Suprapubic skin (tissue), 4 donors: ENCODE results near the gene PAXX. TPM values are rescaled to one million over a fixed set of nuclear protein-coding genes. Genes with fewer than 3 reads are reported as not detected.

Experiments used
- total RNA-seq, 4 donors: library from RNA; depleted of rRNA; stranded (reverse); fragments of >200 nt; gene quantifications; one replicate each; pipeline ENCODE4 v1.1.0, GENCODE V29; 2016

Gene PAXX
- total RNA-seq, 4 donors from 2014 or later = 43.2 to 68.6 (median 61.5) TPM

Other genes starting within 250 kb of the PAXX start
- gene LCN10, start 249.5 kb upstream of the PAXX start, total RNA-seq = 1 to 10 TPM in 2 of 4 donors, under 1 TPM in 1, not detected in 1; 0.32 to 3.5 (median 2.8) TPM
- 1 to 10 TPM; 4.0 to 8.3 (median 5.9) TPM for gene LCN6, start 243.9 kb upstream of the PAXX start, total RNA-seq
- gene LCN8, start 234.2 kb upstream of the PAXX start, total RNA-seq = not detected
- under 1 TPM in 1 of 4 donors, not detected in 3; 0.21 TPM for gene LCN15, start 227.9 kb upstream of the PAXX start, total RNA-seq
- gene TMEM141, start 201.1 kb upstream of the PAXX start, total RNA-seq = 100 to 1,000 TPM in 2 of 4 donors, 10 to 100 TPM in 2; 71.1 to 148 (median 115) TPM
- 10 to 100 TPM in 1 of 4 donors, 1 to 10 TPM in 3; 1.1 to 10.3 (median 2.3) TPM for gene CCDC183, start 196.1 kb upstream of the PAXX start, total RNA-seq
- 10 to 100 TPM; 54.2 to 70.7 (median 61.0) TPM for gene RABL6, start 184.5 kb upstream of the PAXX start, total RNA-seq
- gene AJM1, start 149.9 kb upstream of the PAXX start, total RNA-seq = 1 to 10 TPM; 1.6 to 3.1 (median 2.2) TPM
- 10 to 100 TPM; 41.9 to 64.2 (median 46.6) TPM for gene PHPT1, start 143.0 kb upstream of the PAXX start, total RNA-seq
- 1 to 10 TPM; 1.3 to 3.9 (median 1.8) TPM for gene MAMDC4, start 140.1 kb upstream of the PAXX start, total RNA-seq
- 100 to 1,000 TPM; 236 to 328 (median 311) TPM for gene EDF1, start 126.1 kb upstream of the PAXX start, total RNA-seq
- 10 to 100 TPM in 2 of 4 donors, 1 to 10 TPM in 2; 8.6 to 16.1 (median 10.5) TPM for gene TRAF2, start 105.9 kb upstream of the PAXX start, total RNA-seq
- gene FBXW5, start 47.7 kb upstream of the PAXX start, total RNA-seq = 100 to 1,000 TPM; 101 to 166 (median 142) TPM
- 1 to 10 TPM in 1 of 4 donors, not detected in 3; 2.7 TPM for gene C8G, start 47.2 kb upstream of the PAXX start, total RNA-seq
- gene LCN12, start 40.1 kb upstream of the PAXX start, total RNA-seq = 1 to 10 TPM in 1 of 4 donors, not detected in 3; 3.7 TPM
- 10 to 100 TPM in 3 of 4 donors, 1 to 10 TPM in 1; 4.3 to 31.7 (median 25.7) TPM for gene PTGDS, start 14.9 kb upstream of the PAXX start, total RNA-seq
- under 1 TPM in 2 of 4 donors, not detected in 2; 0.18 to 0.40 TPM for gene LCNL1, start 9.4 kb upstream of the PAXX start, total RNA-seq
- 100 to 1,000 TPM in 3 of 4 donors, 10 to 100 TPM in 1; 20.6 to 159 (median 130) TPM for gene CLIC3, start 4.1 kb downstream of the PAXX start, total RNA-seq
- 10 to 100 TPM; 10.4 to 44.7 (median 33.4) TPM for gene ABCA2, start 35.8 kb downstream of the PAXX start, total RNA-seq
- under 1 TPM in 1 of 4 donors, not detected in 3; 0.72 TPM for gene FUT7, start 39.7 kb downstream of the PAXX start, total RNA-seq
- gene NPDC1, start 53.8 kb downstream of the PAXX start, total RNA-seq = 10 to 100 TPM; 22.2 to 64.0 (median 47.3) TPM
- gene ENTPD2, start 61.6 kb downstream of the PAXX start, total RNA-seq = 10 to 100 TPM; 13.3 to 20.8 (median 16.7) TPM
- 10 to 100 TPM in 3 of 4 donors, 1 to 10 TPM in 1; 8.2 to 13.6 (median 13.3) TPM for gene SAPCD2, start 78.1 kb downstream of the PAXX start, total RNA-seq
- 10 to 100 TPM in 1 of 4 donors, 1 to 10 TPM in 3; 5.0 to 10.1 (median 6.8) TPM for gene UAP1L1, start 85.1 kb downstream of the PAXX start, total RNA-seq
- gene MAN1B1, start 94.6 kb downstream of the PAXX start, total RNA-seq = 10 to 100 TPM; 52.1 to 99.2 (median 63.1) TPM
- gene DPP7, start 122.3 kb downstream of the PAXX start, total RNA-seq = 100 to 1,000 TPM in 2 of 4 donors, 10 to 100 TPM in 2; 71.4 to 139 (median 96.5) TPM
- gene GRIN1, start 146.7 kb downstream of the PAXX start, total RNA-seq = under 1 TPM in 3 of 4 donors, not detected in 1; 0.16 to 0.25 (median 0.16) TPM
- gene LRRC26, start 177.6 kb downstream of the PAXX start, total RNA-seq = 10 to 100 TPM in 1 of 4 donors, 1 to 10 TPM in 3; 5.4 to 37.2 (median 7.9) TPM
- gene TMEM210, start 179.6 kb downstream of the PAXX start, total RNA-seq = not detected
- gene ANAPC2, start 196.1 kb downstream of the PAXX start, total RNA-seq = 10 to 100 TPM; 24.8 to 99.8 (median 54.9) TPM
- 10 to 100 TPM; 45.9 to 72.0 (median 71.1) TPM for gene SSNA1, start 196.3 kb downstream of the PAXX start, total RNA-seq
- 10 to 100 TPM; 12.6 to 23.6 (median 18.7) TPM for gene TPRN, start 208.3 kb downstream of the PAXX start, total RNA-seq
- gene TMEM203, start 213.2 kb downstream of the PAXX start, total RNA-seq = 10 to 100 TPM; 25.0 to 52.4 (median 40.8) TPM
- gene NDOR1, start 213.3 kb downstream of the PAXX start, total RNA-seq = 10 to 100 TPM; 13.4 to 21.0 (median 20.6) TPM
- 1 to 10 TPM; 2.8 to 7.5 (median 5.2) TPM for gene RNF208, start 229.8 kb downstream of the PAXX start, total RNA-seq
- gene CYSRT1, start 232.8 kb downstream of the PAXX start, total RNA-seq = 10 to 100 TPM; 22.8 to 65.7 (median 44.2) TPM
- gene RNF224, start 235.1 kb downstream of the PAXX start, total RNA-seq = 1 to 10 TPM in 3 of 4 donors, under 1 TPM in 1; 0.34 to 2.0 (median 1.1) TPM
- gene SLC34A3, start 238.5 kb downstream of the PAXX start, total RNA-seq = under 1 TPM in 1 of 4 donors, not detected in 3; 0.34 TPM
- gene TUBB4B, start 248.9 kb downstream of the PAXX start, total RNA-seq = 100 to 1,000 TPM; 225 to 708 (median 639) TPM